CD4-positive, alpha-beta T cell treated with Interleukin-4 for 1 hour (primary cell): ENCODE measurements around the gene MAGOH.
"Not testable (repeated sequence)": the region's sequence is repeated elsewhere in the genome, so short reads cannot be mapped to it uniquely, and the experiment has no call there.

Source experiments
- DNase-seq, 2 donors: peaks; one replicate each; pipeline ENCODE4 v3.0.0-alpha.2; 2020 to 2022

The MAGOH gene

DNA sequence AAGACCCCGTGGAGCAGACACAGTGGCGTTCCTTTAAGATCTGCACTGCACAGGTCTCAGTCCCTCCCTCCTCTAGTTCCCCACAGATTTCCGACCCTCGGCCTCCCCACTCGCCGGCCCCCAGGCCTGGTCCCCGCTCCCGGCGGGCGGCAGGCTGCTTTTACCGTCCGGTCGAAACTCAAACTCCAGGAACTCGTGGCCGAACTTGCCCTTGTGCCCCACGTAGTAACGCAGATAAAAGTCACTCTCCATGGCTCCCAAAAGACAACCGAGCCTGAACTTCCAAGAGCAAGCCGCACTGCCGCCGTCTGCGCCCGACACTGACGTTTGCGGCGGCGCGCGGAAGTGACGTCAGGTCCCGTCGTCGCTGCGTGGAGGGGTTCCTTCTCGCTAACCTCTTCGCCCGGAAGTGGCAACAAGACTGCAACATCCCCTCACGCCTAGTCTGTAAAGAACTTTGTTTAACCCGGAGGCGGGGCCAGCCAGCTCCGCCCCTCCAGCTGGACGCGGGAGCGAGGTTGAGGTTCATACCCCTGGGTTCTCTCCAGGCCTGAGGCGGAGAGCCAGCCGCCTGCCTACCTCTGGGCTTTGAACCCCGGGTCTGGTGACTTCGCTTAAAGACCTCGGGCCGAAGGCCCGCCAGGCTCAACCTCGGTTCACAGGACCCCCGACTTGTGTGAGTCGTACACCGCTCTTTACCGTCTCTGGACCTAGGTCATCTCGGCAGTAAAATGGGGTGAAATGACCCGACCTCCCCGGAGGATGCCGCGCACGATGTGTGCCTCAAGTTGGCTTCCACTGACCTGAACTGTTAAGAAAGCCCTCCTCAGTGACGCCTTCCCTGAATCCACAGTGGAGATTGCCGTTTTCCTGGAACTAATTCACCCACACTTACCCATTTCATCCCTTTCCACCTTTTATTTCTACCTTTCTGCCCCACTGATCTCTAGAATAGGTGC is at the start of gene MAGOH:
Gene MAGOH (minus strand): TSS at position 322 of the 959 bp plus-strand sequence. CDS start 70 bp downstream, at position 252.
- DNase-seq, result peak; percentile 96

DNA sequence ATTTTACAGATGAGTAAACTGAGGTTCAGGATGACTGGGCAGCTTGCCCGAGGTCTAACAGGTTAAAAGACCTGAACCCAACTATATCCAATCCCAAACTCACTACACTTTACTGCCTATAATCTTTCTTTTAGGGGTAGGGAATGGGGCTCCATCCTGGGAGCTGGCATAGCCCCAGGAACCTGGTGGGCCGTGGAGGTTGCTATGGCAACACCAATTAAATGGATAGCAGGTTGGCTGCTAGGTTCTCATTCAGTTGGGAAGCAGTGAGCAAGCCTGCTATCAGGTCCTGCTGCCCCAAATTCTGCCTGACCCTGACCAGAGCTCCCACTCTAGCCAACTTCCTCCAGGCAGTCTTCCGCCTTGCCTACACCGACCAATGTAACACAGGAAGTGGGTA is 48.6 kb upstream of the MAGOH start:
- DNase-seq, result no peak

DNA sequence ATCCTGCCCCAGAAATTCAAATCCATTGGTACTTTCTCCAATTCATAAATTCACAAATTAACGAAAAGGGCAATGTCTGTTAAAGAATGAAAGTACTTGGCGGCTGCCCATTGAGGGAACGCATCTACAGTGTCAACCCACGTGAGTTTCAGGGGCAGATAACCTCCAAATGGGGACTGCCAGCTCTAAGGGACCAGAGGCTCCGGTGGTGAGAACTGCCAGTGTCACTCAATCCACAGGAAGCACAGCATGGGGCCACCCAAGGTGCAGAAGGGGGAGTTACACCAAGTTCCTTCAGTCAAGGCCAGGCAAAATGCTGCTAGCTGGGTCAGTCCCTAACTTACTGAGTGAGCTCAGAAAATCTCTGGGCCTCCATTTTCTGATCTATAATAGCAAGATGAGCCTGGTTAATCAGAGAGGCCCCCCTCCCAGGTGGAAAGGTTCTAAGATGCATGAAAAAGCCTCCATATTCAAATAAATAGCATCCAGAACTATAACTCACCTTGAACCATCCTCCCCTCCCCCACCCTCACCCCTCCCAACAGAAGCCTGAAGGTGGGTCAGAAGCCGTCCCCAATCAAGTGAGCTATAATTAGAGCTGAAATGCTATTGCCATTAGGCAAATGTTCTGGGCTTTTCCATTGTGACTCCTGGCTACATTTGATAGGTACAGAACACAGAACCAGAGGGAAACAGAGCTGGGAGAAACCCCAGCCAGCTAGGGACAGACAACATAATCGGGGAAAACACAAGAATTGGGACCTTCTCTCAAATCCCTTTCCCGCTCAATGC is 47.8 kb upstream of the MAGOH start:
- peak in 1 of 2 donors; percentile 6 for DNase-seq

DNA sequence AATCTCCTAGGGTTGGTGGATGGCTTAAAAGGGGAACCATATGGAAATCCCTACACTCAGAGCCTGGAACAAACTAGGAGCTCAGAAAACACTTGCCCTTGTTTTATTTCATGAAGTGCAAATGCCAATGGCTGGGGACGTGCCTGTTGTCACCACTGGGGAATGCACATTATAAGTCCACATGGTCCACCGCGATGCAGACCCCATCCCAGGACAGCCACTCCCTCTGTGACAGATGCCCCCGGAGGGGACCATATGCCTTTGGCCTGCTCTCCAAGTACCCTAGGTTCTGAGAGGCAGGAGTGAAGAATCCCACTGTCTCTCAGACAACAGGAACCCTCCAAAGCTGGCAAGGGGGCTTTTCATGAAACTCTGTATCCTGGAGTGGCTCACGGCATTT is 47.2 kb upstream of the MAGOH start:
- no peak for DNase-seq

DNA sequence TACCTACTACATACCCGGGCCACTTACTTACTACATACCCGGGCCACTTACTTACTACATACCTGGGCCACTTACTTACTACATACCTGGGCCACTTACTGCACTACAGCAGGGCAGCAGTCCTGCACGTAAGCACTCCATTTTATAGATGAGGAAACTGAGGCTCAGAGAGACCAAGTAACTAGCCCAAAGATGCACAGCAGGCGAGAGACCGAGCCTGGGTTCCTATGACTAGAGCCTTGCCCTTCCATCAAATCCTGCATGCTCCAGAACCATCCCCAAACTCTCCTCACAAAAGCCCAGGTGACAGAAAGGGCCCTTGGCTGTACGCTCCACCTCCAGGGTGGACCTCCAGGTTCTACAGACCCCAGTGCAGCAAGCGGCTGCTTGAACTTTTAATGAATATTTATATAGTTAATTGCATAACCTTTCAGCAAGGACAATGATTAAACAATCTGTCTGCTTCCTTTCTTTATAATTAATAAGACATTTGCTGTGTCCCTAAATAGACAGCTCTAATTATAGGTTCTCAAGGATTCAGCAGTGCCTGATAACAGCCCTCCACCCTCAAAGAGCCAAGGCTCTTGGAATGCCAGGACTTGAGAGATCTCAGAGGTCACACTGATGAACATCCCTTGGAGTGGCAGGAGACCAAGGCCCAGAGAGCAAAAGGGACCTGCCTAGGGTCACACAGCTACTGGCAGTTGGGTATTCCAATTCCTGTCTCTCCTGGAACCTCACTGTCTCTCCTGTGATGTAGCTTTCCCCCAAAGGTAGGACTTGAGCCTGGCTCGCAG is 46.1 kb upstream of the MAGOH start:
- DNase-seq, result no peak

DNA sequence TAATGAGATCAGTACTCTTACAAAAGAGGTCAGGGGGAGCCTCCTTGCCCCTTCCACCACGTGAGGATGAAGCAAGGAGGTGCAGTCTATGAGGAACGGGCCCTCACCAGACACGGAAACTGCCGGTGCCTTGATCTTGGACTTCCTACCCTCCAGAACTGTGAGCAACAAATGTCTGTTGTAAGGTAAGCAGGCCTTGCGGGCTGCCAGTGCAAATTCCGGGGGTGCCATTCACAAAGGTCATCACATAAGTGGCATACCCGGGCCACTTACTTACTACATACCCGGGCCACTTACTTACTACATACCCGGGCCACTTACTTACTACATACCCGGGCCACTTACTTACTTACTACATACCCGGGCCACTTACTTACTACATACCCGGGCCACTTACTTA is 44.8 kb upstream of the MAGOH start:
- DNase-seq, result not testable (repeated sequence)

DNA sequence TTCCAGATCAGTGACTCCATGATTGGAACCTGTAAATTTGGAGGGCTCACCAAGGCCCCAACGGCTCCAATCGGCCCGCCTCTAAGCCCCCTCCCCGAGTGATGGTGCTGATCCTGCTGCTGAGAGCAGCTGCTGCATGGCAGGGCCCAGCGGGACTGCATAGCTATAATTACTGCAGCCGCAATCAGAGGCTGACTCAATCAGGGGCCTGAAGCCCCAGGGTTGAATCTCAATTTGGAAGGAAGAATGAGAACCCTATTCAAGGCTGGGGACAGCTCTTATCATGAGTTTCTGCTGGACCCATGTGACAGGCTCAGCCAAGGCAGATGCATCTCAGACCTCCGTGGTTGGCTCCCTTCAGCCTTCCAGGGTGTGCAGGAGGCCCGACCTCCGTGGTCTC is 42.8 kb upstream of the MAGOH start:
- no peak for DNase-seq

DNA sequence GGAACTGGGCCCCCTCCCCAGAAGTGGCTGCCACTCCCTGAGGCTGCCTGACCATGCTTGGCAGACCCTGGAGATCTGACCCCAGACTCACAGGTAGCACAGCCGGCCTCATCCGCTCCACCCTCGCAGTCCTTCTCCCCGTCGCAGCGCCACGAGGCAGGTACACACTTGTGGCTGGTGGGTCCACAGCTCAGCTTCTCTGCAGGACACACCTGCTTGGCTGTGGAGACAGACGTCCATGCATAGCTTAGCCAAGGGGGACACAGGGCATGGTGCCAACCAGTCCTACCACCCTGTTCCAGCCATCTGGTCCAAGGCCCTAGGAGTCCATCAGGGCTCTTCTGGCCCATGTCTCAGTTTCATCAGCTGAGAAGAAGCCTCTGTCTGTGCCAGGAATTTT is 42.2 kb upstream of the MAGOH start:
- DNase-seq, result no peak

DNA sequence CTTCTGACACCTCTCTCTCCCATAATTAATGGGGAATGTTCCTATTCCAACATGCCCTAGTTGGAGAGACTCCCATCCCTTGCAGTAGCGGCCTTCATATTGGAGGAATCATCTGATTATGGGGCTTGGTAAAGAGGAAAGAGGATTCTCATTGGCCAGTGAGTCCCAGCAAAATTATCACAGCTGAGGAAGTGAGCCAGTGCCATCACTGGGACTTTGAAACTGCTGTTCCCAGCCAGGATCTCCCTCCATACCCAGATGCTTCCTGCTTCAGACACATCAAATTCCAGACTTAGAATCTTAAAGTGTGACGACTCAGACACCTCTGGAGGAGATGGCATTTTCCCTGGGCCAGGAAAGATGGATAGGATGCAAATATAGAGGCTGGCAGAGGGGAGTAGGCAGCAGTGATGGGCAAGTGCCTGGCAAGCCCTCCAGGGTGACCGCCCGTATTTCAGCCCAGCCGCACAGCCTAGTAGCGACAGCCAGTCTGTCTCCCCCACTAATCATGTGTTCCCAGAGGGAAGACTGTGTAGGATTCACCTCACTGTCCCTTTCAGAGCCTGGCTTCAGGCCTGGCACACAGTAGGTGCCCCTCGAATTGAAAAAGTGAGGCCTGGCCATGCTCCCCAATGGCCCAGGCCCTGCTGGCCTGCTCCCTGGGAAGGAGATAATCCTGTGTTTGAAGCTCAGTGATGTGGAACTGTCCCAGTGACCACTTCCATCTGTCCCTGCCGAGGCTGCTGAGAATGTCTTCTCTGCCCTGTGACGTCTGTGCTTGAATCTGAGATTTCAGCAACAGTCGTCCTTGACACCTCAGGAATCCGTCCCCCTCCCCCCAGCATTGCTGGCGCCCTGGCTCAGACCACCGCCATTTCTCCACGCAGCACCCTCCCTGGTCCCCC is 41.2 kb upstream of the MAGOH start:
- DNase-seq, result no peak

DNA sequence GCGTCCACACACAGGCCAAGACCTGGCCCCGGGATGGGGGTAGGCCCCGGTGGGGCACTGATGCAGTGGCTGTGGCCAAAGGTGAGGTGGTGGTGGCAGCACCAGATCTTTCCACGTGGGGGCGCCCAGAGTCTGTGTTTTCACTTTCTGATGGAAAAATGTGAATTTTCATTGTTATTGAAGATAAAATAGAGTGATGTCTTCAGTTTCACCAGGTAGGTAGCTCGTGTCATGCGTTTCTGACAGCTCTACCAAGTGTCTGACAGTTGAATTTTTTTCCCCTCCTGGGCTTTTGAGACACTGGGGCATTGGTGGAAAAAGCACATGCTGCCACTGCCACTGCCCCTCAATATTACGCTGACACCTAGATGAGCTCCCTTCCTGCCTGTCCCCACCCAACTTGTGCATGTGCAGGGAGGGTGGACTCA is 40.0 kb upstream of the MAGOH start:
- DNase-seq, result peak; percentile 63 to 71

DNA sequence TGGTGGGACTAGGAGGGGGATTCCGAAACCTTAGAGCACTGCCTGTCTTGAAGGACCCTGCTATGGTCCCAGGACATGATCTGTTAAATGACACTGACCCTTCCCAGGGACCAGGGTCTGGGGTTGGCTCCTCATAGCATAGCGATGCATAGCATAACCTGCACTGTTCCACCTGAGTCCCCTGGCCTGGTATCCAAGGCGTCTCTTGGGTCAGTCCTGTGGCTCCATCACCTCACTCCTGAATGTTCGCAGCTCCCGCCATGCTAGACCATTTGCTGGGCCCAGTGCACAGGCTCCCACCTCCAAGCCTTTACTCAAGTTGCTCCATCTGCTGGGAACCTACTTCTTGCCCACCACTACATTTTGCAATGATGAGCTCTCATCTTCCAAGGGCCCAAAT is 39.0 kb upstream of the MAGOH start:
- DNase-seq, result no peak

DNA sequence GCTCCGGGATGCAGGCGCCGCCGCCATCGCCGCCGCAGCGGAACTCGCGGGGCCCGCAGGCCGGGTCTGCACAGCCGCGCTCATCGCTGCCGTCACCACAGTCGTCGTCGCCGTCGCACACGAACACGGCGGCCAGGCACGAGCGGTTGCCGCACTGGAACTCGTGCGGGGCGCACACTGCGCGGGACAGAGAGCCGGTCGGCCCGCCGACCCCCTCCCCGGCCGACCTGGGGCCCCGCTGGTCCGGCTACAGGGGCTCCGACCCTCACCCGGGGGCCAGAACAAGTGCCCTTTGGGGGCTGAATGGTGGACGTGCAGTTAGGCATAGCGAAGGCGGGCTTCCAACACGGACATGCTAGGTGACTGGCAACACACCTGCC is 38.6 kb upstream of the MAGOH start:
- no peak for DNase-seq

DNA sequence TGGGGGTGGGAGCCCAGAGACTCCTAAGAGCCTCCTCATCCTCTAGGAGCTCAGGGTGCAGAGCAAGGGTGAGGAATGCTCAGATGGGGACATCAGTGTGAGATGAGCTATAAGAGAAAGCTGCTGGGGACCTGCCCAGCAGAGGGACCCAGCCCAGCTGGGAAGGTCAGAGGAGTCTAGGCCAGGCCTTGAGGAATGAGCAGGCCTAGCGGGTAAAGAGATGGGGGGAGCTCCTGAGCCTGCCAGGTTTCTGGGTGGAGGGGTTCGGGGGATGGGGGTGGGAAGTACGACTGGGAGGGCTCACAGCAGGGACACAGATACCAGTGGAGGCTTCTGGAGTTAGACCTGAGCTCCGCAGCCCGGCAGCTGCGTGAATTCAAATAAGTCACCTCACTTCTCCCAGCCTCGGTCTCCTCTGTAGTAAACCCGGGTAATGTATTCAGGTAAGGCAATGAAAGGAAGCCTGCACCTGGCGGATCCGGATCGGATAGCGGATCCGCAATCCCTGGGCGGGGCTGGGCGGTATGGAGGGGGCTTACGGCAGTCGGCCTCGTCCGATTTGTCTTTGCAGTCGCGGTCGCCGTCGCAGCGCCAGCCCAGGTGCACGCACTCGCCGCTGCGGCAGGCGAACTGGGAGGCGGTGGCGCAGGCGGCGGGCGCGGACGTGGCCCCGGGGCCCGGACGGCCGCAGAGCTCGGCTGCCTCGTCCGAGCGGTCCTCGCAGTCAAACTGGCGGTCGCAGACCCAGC is 38.0 kb upstream of the MAGOH start:
- no peak for DNase-seq

DNA sequence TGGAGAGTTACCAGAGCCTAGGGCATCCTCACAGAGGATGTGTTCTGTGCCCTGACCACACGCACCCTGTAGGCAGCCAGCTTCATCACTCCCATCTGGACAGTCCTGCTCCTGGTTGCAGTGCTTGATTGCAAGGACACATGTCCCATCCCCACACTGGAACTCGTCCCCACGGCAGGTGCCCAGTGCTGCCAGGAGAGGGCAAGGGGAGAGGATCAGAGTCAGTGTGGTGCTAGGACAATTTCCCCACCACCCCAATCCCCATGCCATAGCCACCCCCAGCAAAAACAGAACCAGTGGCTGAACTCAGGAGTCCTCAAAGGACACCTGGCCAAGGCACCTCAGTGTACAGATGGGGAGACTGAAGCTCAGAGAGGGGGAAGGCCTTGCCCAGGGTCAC is 37.2 kb upstream of the MAGOH start:
- DNase-seq, result no peak

DNA sequence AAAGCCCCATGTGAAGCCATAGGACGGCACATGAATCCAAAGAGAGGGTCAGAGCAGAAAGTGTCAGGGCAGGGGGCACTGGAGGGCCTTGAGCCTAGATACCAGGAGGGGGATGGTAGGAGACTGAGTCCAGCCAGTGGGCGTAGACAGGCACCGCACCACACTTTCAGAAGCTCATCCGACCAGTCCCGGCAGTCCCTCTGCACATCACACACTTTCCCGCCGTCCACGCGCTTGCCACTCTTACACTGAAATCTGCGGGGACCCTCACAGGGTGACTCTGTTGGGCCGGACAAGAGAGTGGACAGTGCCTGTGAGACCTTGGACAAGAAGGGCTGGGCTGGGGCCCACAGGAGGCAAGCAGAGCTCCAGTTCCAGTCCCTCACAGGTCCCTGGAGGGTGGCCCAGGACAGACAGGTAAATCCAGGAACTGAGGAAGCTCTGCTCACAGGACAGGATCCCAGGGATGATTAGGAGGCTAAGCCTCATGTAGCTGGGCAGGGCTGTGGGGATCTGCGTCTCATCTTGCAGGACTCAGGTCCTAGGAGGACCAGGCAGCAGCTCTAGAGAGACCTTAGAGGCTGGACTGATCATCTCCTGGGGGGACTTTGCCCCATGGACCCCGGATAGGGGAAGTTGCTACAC is 36.3 kb upstream of the MAGOH start:
- no peak for DNase-seq

DNA sequence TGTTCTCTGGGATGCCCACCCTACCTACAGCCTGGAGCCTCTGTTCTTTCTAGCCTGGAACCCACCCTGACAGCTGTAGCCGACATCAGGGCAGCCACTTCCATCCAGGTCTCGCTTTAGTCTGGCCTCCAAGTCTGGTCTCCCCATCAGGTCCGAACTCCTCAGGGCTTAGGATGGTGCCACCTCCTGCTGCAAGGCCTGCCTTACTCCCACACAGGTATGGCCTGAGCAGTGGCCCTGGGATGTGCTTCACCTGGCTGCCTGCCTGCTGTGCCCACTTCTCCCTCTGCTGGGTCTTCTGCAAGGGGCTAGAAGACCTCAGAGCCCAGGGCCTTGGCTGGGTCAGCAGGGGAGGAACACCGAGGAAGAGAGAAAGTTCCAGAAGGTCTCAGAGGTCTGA is 35.7 kb upstream of the MAGOH start:
- DNase-seq, result no peak

DNA sequence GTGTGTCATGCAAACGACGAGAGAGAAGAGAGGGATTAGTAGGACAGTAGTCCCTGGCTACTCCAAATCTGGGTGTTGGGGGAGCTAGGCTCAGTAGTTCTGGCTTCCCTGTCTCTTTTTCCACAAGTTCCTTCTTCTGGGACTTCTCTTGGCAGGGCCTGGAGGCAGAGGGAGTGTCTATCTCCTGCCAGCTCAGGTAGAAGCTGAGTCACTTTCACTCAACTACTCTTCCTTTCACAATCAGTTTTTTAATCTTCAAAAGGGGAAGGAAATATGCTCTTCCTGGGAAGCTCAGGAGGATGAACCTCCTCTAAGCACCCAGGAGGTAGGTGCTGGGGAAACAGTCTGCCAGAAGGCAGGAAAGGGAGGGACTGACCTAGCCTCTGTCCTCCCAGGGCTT is 35.2 kb upstream of the MAGOH start:
- no peak for DNase-seq

DNA sequence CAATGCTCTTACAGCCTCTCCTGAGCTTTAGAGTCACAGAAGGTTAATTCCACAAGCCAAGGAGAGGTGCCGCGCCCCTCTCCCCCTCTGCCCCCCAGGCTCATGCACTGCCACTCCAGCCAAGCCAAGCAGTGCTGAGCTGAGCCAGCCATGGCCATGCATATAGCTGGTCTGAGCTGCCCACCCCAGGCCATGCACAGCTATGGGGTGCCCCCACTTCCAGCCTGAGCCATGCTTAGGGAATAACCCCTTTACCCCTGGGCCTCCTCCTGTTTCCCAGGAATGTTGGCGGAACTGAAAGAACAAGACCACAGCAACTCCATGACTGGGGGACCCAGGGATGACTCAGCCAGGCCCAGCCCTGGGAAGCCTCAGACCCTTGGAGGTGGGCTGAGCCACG is 34.0 kb upstream of the MAGOH start:
- DNase-seq, result no peak

DNA sequence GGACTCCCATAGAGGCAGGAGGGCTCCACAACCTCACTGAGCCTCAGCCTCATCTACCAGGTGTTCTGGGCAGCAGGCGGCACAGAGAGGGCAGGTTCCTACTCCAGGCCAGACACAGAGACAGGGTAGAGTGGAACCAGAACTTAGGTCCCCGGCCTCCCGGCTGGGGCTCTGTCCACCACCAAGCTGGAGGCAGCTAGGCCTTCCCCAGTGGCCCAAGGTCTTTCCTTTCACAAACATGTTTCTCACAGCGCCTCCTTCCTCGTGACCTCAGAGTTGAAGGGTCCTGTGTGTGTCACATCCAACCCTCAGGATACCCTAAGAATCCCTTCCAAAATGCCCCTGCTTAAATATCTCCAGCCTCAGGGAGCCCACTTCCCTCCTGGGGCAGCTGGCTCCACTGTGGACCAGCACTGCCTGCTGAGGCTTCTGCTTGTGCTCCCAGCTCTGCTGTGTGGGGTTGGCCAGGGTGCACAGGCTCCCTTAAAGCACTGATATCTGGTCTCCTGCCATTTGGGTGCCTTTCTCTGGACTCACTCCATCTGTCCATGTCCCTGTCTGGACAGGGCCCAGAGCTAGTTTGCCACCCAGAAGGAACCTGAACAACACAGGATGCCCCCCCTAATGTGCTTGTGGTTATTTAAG is 33.2 kb upstream of the MAGOH start:
- no peak for DNase-seq

DNA sequence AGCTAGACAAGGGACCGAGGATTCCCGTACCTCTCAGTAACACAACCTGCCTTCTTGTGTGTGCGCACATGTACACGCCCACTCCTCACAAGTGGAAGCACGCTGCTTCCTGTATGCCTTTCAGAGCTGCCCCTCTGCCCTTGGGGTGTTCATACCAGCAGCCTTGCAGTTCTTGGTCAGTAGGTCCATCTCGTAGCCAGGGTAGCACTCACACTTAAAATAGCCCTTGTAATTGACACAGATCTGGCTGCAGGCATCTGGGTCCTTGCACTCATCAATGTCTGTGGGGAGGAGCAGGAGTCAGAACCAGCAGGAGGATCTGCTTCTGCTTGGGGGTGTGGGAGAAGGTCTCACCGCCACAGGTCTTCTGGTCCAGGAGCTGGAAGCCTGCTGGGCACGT is 32.6 kb upstream of the MAGOH start:
- no peak for DNase-seq
